ENCODE data around the gene GOSR2. TPM values are rescaled to one million over a fixed set of nuclear protein-coding genes. Genes with fewer than 3 reads are reported as not detected.

GOSR2 gene
- total and polyA plus RNA-seq, 7 donors, result 21.6 to 47.0 (median 35.0) TPM

GRCh38 chr17:46886310-46886663 lies 36.7 kb upstream of the GOSR2 start:
- peaks cover 0 to 45% (median 5%) of the 10 kb centered on the region in 3 donors for H3K27me3 ChIP-seq
- H3K9me3 ChIP-seq, result no peaks in the 10 kb centered on the region
- no peak overlapping the region for H3K4me3 ChIP-seq
- no peaks in the 10 kb centered on the region for H3K36me3 ChIP-seq
- intact Hi-C loops (cut with DNase I), result no loop called here
- no peak for TF ChIP-seq POLR2AphosphoS5 (IDR thresholded peaks at IDR 0.05)
- no peak for TF ChIP-seq POLR2A (IDR thresholded peaks at IDR 0.05)
- TF ChIP-seq EP300 (IDR thresholded peaks at IDR 0.05), result no peak
- no peak for TF ChIP-seq CTCF (IDR thresholded peaks at IDR 0.05)
- no peak overlapping the region for H3K27ac ChIP-seq
- WGBS, 2 donors, result 88 to 94% methylated on average over 1 of the region's 1 CpG
- H3K4me1 ChIP-seq, result no peaks in the 10 kb centered on the region
- no peak for DNase-seq

DNA sequence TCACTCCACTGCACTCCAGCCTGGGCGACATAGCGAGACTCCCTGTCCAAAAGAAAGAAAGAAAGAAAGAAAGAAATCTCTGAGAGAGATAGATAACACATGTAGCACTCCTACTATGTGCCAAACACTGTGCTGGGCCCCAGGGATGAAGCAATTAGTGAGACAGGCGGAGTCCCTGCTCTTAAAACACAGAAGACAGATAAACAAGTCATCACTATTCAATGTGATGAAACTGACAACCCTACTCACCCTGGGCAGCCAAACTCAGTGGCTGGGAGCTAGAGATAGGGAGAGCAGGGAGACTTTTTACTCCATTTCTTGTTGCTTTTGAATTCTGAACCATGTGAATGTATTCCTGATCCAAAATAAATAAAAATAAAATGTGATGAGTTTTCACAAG lies 35.2 kb upstream of the GOSR2 start:
- TF ChIP-seq POLR2A (IDR thresholded peaks at IDR 0.05), result no peak
- no peak for TF ChIP-seq CTCF (IDR thresholded peaks at IDR 0.05)
- TF ChIP-seq POLR2AphosphoS5 (IDR thresholded peaks at IDR 0.05), result no peak
- TF ChIP-seq EP300 (IDR thresholded peaks at IDR 0.05), result no peak
- no peaks in the 10 kb centered on the region for H3K36me3 ChIP-seq
- intact Hi-C loops (cut with DNase I), result no loop called here
- H3K4me1 ChIP-seq, result no peaks in the 10 kb centered on the region
- DNase-seq, result no peak
- no peak overlapping the region for H3K27ac ChIP-seq
- H3K4me3 ChIP-seq, result no peak overlapping the region
- 92 to 93% methylated on average over 3 of the region's 3 CpGs for WGBS, 2 donors
- H3K27me3 ChIP-seq, result peaks cover 0 to 54% (median 5%) of the 10 kb centered on the region in 3 donors
- no peaks in the 10 kb centered on the region for H3K9me3 ChIP-seq

DNA sequence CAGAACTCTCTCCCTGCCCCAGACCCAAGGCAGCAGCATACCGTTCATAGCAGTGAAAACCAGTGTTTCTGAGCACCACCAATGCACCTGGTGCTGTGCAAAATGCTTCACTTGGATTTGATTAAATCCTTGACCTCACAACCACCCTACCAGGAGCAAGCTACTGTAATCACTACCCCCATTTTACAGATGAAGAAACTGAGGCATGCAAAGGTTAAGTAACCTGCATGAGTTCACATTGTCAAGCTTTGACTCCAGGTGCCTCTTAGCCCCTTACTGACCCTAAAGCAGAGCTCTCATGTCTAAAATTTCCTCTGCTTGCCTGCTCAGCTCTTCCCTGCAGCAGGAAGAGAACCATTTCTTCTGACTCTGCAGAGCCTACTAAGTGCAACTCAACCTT lies 34.2 kb upstream of the GOSR2 start:
- WGBS, 2 donors, result 81 to 82% methylated on average over 1 of the region's 1 CpG
- H3K36me3 ChIP-seq, result no peaks in the 10 kb centered on the region
- H3K9me3 ChIP-seq, result no peaks in the 10 kb centered on the region
- no peak for DNase-seq
- H3K4me1 ChIP-seq, result no peaks in the 10 kb centered on the region
- TF ChIP-seq POLR2A (IDR thresholded peaks at IDR 0.05), result no peak
- TF ChIP-seq EP300 (IDR thresholded peaks at IDR 0.05), result no peak
- TF ChIP-seq CTCF (IDR thresholded peaks at IDR 0.05), result no peak
- TF ChIP-seq POLR2AphosphoS5 (IDR thresholded peaks at IDR 0.05), result no peak
- no peak overlapping the region for H3K27ac ChIP-seq
- intact Hi-C loops (cut with DNase I), result no loop called here
- H3K27me3 ChIP-seq, result peaks cover 0 to 58% (median 10%) of the 10 kb centered on the region in 3 donors
- no peak overlapping the region for H3K4me3 ChIP-seq

DNA sequence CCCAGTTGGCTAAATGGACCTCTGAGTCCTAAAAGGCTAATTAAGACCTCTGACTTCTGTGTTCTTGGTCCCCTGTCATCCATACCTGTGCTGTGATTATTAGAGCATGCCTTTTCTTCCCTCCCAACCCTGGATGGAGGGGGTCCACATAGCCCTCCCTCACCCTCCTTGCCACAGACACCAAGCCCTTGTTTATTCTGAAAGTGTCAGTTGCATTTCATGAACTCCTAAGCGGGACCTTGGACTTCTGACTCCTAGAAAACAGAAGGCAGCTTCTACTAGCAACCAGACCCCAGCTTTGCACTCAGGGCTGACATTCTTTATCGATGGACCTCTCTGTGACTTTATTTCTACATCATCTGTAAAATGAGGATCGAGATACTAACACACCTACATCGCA lies 33.4 kb upstream of the GOSR2 start:
- H3K4me1 ChIP-seq, result no peaks in the 10 kb centered on the region
- no peak for DNase-seq
- H3K9me3 ChIP-seq, result no peaks in the 10 kb centered on the region
- TF ChIP-seq CTCF (IDR thresholded peaks at IDR 0.05), result no peak
- TF ChIP-seq EP300 (IDR thresholded peaks at IDR 0.05), result no peak
- no peak for TF ChIP-seq POLR2A (IDR thresholded peaks at IDR 0.05)
- no peak for TF ChIP-seq POLR2AphosphoS5 (IDR thresholded peaks at IDR 0.05)
- WGBS, 2 donors, result 44 to 70% methylated on average over 4 of the region's 4 CpGs
- H3K36me3 ChIP-seq, result no peaks in the 10 kb centered on the region
- peaks cover 0 to 58% (median 11%) of the 10 kb centered on the region in 3 donors for H3K27me3 ChIP-seq
- no peak overlapping the region for H3K27ac ChIP-seq
- no peak overlapping the region for H3K4me3 ChIP-seq
- intact Hi-C loops (cut with DNase I), result no loop called here

DNA sequence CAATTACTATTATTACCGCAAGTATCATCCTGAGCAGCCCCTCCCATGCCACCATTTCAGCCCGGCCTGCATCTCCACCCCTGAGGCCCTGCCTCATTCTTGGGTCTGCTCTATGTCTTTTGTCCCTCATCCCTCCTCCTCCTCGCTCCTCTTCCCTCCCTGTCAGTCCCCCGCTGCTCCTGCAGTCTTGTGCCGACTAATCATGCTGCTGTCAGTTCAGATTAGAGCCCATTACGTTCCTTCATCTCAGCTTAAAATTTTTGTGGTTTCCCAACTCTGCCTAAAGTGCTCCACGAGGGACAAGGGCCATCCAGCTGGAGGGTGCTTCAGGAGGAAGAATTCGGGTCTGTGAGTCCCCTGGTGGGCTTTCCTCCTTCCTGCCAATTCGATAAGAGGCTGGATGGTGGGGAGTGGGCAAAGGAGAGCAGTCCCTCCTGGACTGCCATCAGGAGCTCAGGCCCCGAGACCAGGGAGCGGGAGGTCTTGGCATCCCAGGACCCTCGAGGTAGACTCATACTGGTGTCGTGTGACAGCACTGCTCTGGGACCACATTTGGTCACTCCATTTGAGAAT lies 32.9 kb upstream of the GOSR2 start:
- Histone ChIP-seq H3K9me3 (no peaks in the 10 kb centered on the region), H3K27ac (no peak overlapping the region), H3K4me1 (no peaks in the 10 kb centered on the region), H3K4me3 (no peak overlapping the region), H3K27me3 (peaks cover 0 to 58% (median 16%) of the 10 kb centered on the region in 3 donors), H3K36me3 (no peaks in the 10 kb centered on the region)
- DNase-seq, result no peak
- intact Hi-C loops (cut with DNase I), result no loop called here
- 58 to 69% methylated on average over 13 of the region's 13 CpGs for WGBS, 2 donors
- TF ChIP-seq CTCF (IDR thresholded peaks at IDR 0.05) (no peak), EP300 (IDR thresholded peaks at IDR 0.05) (no peak), POLR2AphosphoS5 (IDR thresholded peaks at IDR 0.05) (no peak), POLR2A (IDR thresholded peaks at IDR 0.05) (no peak)

Measured in sigmoid colon (tissue), 7 donors.